Measurements from ENCODE around the gene TTC28.

GRCh38 chr22:28282405-28283067, 397.1 kb downstream of the TTC28 start:
- TF ChIP-seq EZH2 (IDR thresholded peaks at IDR 0.05; ENCODE audit: borderline replicate concordance, low read depth, low read length, severe bottlenecking) (no peak), POLR2A (IDR thresholded peaks at IDR 0.05; ENCODE audit: low read depth, low read length) (no peak), CTCF (IDR thresholded peaks at IDR 0.05; ENCODE audit: extremely low read depth in 1 of 2, insufficient read depth in 1 of 2, low read depth in 1 of 2, low read length in 2 of 2) (no peak), FOS (IDR thresholded peaks at IDR 0.05; ENCODE audit: borderline replicate concordance, insufficient read depth, low read length) (no peak), POLR2AphosphoS5 (IDR thresholded peaks at IDR 0.05; ENCODE audit: insufficient read depth, low read depth, low read length) (no peak), GATA2 (IDR thresholded peaks at IDR 0.05; ENCODE audit: insufficient read depth, insufficient read length, low read depth, low read length) (no peak), MAX (IDR thresholded peaks at IDR 0.05; ENCODE audit: insufficient read depth, insufficient read length) (no peak), JUN (IDR thresholded peaks at IDR 0.05; ENCODE audit: borderline replicate concordance, insufficient read depth, insufficient read length, low read depth) (no peak), MYC (IDR thresholded peaks at IDR 0.05; ENCODE audit: low read depth, low read length) (no peak)

All from endothelial cell of umbilical vein (primary cell).